ENCODE results near the gene G6PC2.
"Not testable (repeated sequence)": the region's sequence is repeated elsewhere in the genome, so short reads cannot be mapped to it uniquely, and the experiment has no call there.

G6PC2 gene

DNA sequence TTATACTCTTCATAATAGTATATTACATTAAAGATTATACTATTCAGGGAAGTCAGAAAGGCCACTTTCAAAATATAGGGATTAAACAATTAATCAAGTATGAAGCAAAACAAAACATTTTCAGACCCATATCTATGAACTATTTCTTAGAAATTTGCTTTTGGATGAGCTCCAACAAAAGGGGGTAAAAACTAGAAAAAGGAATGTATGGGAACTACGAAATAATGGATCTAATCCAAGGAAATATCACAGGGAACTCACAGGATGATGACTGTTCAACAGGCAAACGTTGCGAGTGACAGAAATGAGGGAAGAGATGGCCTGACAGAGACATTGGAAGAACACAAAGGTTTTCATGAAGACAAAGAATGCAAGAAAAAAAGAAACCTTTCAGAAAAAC is 27.9 kb downstream of the G6PC2 start:
- no peak overlapping the region for H3K4me3 ChIP-seq
- intact Hi-C loops (cut with DNase I; ENCODE audit: low total_unique reads) = loop anchor here (10.0 kb wide), 1 partner anchor 584 kb away; no protein-coding TSS in a partner anchor

DNA sequence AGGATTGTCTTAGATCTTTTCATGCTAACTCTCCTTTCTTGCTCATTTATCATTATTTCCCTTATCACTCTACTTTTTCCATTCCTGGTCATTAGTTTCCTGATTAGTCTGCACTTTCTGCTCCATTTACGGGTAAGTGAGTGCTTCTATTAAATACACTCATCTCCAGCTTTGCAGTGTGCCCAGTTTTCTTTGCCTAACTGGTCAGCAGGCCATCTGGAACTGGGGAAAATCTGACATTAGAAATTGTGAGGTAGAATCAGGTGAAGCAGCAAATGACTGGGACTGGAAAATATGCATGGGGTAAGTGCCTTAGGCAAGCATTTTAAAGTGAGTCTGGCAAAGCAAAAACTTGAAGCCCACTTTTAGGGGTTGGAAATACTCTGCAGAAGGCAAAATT is 29.2 kb downstream of the G6PC2 start:
- Histone ChIP-seq H3K27me3 (no peaks in the 10 kb centered on the region), H3K9me3 (no peaks in the 10 kb centered on the region), H3K27ac (no peak overlapping the region), H3K4me3 (no peak overlapping the region), H3K4me1 (no peaks in the 10 kb centered on the region), H3K36me3 (no peaks in the 10 kb centered on the region)
- TF ChIP-seq, protein P1, sequence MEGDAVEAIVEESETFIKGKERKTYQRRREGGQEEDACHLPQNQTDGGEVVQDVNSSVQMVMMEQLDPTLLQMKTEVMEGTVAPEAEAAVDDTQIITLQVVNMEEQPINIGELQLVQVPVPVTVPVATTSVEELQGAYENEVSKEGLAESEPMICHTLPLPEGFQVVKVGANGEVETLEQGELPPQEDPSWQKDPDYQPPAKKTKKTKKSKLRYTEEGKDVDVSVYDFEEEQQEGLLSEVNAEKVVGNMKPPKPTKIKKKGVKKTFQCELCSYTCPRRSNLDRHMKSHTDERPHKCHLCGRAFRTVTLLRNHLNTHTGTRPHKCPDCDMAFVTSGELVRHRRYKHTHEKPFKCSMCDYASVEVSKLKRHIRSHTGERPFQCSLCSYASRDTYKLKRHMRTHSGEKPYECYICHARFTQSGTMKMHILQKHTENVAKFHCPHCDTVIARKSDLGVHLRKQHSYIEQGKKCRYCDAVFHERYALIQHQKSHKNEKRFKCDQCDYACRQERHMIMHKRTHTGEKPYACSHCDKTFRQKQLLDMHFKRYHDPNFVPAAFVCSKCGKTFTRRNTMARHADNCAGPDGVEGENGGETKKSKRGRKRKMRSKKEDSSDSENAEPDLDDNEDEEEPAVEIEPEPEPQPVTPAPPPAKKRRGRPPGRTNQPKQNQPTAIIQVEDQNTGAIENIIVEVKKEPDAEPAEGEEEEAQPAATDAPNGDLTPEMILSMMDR (IDR thresholded peaks at IDR 0.05) = no peak
- DNase-seq = no peak
- intact Hi-C loops (cut with DNase I; ENCODE audit: low total_unique reads) = no loop called here

More for the DNA sequence above, 27.9 kb downstream of the G6PC2 start:
- Histone ChIP-seq H3K9me3 (no peaks in the 10 kb centered on the region), H3K27ac (no peak overlapping the region), H3K4me1 (no peaks in the 10 kb centered on the region), H3K36me3 (no peaks in the 10 kb centered on the region), H3K27me3 (no peaks in the 10 kb centered on the region)
- TF ChIP-seq, protein P1 (IDR thresholded peaks at IDR 0.05) = no peak
- no peak for DNase-seq

DNA sequence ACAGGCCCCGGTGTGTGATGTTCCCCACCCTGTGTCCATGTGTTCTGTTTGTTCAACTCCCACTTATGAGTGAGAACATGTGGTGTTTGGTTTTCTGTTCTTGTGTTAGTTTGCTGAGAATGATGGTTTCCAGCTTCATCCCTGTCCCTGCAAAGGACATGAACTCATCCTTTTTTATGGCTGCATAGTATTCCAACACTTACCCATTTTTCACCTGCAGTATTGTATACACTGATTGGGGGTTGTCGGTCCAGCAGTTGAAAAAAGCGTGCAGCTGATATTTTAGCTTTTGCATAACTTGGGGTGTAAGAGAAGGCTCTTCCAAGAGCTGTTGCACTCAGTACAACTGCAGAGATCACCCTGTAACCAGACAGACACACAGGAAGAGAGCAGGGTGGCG is 31.1 kb downstream of the G6PC2 start:
- H3K27me3 ChIP-seq; H3K36me3 ChIP-seq; H3K4me3 ChIP-seq; H3K9me3 ChIP-seq; DNase-seq; intact Hi-C loops (cut with DNase I; ENCODE audit: low total_unique reads); H3K4me1 ChIP-seq; H3K27ac ChIP-seq: not testable (repeated sequence)

DNA sequence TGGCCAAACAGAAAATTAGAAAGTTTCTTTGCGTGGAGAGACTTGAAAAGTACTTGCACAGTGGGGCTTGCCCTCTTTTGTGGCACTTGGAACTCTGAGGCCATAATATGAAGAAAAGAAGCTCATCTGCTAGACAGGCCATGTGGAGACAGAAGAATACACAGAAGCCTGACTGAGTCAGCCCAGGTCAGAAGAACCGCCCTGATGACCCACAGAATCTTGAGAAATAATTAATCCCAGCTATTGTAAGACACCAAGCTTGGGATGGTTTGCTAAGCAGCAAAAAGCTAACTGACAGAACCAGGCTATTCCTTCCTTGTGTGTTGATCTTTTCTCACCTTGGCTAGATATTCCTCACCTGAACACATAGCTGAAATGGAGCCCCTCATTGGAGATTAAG is 33.7 kb downstream of the G6PC2 start:
- Histone ChIP-seq H3K9me3 (no peaks in the 10 kb centered on the region), H3K4me3 (no peak overlapping the region), H3K4me1 (no peaks in the 10 kb centered on the region), H3K36me3 (no peaks in the 10 kb centered on the region), H3K27ac (no peak overlapping the region), H3K27me3 (no peaks in the 10 kb centered on the region)
- TF ChIP-seq, protein P1 (IDR thresholded peaks at IDR 0.05) = no peak
- DNase-seq = no peak
- intact Hi-C loops (cut with DNase I; ENCODE audit: low total_unique reads) = no loop called here

DNA sequence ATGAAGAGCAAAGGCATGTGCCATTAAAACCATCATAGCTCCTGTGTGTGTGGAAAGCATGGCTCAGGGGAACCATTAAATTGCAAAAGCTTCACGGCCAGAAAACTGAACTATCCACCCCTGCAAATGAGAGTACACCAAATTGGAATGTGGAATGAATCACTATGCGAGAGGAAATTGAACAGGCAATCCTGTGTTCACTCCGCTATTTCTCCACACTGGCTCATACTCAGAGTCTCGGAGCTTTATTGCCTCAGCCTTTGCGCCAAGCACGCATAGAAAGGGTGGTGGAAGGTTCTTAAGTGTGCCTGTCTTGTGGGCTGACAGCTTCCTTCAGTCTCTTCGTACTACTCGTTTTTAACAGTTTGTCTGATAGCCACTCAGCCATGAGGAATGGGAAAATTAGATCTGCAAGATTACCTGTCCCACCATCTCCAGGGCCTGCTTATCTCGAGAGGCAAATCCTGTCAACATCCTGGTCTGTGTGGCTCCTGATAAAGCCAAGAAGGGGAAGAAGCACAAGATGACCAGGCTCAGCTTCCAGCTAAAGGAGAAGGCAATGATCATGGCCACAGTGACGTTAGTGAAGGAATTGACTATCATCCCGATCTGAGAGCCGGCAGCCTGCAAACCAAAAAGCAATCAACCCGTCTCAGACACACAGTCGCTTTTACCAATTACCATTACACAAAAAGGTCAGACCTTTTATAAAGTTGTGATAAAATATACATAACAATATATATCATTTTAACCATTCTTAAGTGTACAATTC is 34.9 kb downstream of the G6PC2 start:
- intact Hi-C loops (cut with DNase I; ENCODE audit: low total_unique reads) = no loop called here
- Histone ChIP-seq H3K4me3 (no peak overlapping the region), H3K9me3 (no peaks in the 10 kb centered on the region), H3K27me3 (no peaks in the 10 kb centered on the region), H3K36me3 (no peaks in the 10 kb centered on the region), H3K27ac (no peak overlapping the region), H3K4me1 (no peaks in the 10 kb centered on the region)
- TF ChIP-seq, protein P1 (IDR thresholded peaks at IDR 0.05) = no peak
- no peak for DNase-seq

DNA sequence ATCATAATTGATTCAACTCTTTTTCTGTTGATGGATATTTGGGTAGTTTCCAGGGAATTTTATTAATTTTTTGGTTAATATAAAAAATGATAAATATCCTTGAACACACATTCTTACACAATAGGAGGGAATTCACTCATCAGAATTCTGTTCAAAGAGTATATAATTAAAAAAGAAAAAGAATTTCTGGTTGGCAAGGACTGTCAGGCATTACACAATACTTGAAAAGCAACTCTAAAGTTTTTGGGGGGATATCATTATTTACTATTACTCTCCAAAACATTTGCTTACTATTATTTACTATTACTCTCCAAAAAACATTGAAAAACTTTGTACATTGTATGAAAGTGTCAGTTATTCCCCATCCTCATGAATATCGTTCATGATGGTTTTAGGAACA is 38.0 kb downstream of the G6PC2 start:
- Histone ChIP-seq H3K27ac (no peak overlapping the region), H3K27me3 (no peaks in the 10 kb centered on the region), H3K9me3 (no peaks in the 10 kb centered on the region), H3K4me1 (no peaks in the 10 kb centered on the region), H3K36me3 (no peaks in the 10 kb centered on the region), H3K4me3 (no peak overlapping the region)
- TF ChIP-seq, protein P1 (IDR thresholded peaks at IDR 0.05) = no peak
- DNase-seq = no peak
- intact Hi-C loops (cut with DNase I; ENCODE audit: low total_unique reads) = no loop called here

Data from tibial artery (tissue), 4 donors.